Measurements from ENCODE around the gene SUPT4H1.

The SUPT4H1 gene

DNA sequence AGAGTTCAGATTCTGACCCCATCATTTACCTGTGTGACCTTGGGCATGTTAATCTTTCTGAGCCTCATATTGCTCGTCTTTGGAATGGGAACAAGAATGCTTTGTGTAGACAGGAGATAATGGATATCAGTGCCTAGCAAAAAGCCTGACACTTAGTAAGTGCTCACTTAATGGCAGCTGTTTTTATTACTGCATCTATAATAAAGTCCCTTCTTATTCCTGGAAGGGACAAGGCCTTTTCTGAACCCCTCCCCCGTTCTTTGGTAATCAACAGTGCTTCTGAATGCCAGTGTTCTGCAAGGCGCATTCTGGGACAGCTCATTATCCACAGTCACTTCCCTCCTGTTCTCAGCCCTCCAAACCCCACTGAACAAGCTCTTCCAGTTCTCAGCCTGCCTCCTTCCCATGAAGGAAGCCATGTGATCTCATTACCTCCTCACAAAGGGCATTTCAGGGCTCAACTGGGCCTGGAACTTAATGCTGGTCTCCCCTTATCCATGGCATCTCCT, 25.1 kb upstream of the SUPT4H1 start:
- TF ChIP-seq SIN3A (IDR thresholded peaks at IDR 0.05; ENCODE audit: borderline replicate concordance, insufficient read depth, low read length) (no peak), POLR2AphosphoS5 (IDR thresholded peaks at IDR 0.05; ENCODE audit: low read depth, low read length) (no peak)

GRCh38 chr17:58376472-58377000, 24.5 kb upstream of the SUPT4H1 start:
- TF ChIP-seq SIN3A (IDR thresholded peaks at IDR 0.05; ENCODE audit: borderline replicate concordance, insufficient read depth, low read length) (no peak), REST (IDR thresholded peaks at IDR 0.05; ENCODE audit: insufficient read depth in 1 of 2, low read depth in 2 of 2, low read length in 2 of 2) (no peak), FOXP2 (optimal IDR thresholded peaks at IDR 0.05; ENCODE audit: borderline replicate concordance, extremely low read depth, extremely low read length, insufficient read depth) (no peak), TAF1 (IDR thresholded peaks at IDR 0.05; ENCODE audit: borderline replicate concordance, insufficient read depth, low read length) (no peak), POLR2AphosphoS5 (IDR thresholded peaks at IDR 0.05; ENCODE audit: low read depth, low read length) (no peak)

DNA sequence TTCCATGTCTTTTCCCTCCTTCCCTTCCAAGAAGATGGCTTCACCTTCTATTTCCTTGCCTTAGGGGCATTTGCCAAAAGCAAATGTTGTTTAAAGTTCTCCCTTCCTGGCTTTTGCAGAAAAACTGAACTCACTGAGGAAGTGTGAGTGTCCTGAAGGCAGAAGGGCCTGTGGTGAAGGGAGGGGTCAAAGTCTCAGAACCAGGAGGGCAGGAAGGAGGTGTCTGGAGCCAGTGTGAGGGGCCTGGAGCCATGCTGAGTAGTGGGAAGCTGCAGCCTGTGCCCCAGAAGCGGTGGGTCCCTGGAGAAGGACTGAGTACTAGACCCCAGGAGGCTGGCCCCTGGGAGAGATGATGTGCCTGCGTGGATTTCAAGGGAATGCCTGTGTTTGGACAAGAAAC, 23.8 kb upstream of the SUPT4H1 start:
- TF ChIP-seq FOXP2 (optimal IDR thresholded peaks at IDR 0.05; ENCODE audit: borderline replicate concordance, extremely low read depth, extremely low read length, insufficient read depth) = no peak
- TF ChIP-seq TAF1 (IDR thresholded peaks at IDR 0.05; ENCODE audit: borderline replicate concordance, insufficient read depth, low read length) = no peak
- no peak for TF ChIP-seq REST (IDR thresholded peaks at IDR 0.05; ENCODE audit: insufficient read depth in 1 of 2, low read depth in 2 of 2, low read length in 2 of 2)
- no peak for TF ChIP-seq SIN3A (IDR thresholded peaks at IDR 0.05; ENCODE audit: borderline replicate concordance, insufficient read depth, low read length)
- no peak for TF ChIP-seq POLR2AphosphoS5 (IDR thresholded peaks at IDR 0.05; ENCODE audit: low read depth, low read length)

DNA sequence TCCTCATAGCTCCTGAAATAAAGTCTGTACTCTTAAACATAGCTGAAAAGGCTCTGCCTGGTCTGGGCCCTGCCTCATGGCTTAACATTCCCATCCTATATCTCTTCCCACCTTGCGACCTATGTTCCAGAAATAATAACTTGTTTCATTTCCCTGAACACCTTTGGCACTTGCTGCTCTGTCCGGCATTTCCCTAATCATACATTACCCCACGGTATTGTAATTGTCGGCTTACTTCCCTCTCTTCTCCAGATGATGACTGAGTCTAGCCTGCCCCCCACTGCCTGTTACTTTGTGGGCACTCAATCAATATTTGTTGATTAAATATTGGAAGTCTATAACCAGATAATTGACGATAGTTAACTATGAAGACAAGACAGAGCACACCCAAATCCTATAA, 23.3 kb upstream of the SUPT4H1 start:
- no peak for TF ChIP-seq TAF1 (IDR thresholded peaks at IDR 0.05; ENCODE audit: borderline replicate concordance, insufficient read depth, low read length)

DNA sequence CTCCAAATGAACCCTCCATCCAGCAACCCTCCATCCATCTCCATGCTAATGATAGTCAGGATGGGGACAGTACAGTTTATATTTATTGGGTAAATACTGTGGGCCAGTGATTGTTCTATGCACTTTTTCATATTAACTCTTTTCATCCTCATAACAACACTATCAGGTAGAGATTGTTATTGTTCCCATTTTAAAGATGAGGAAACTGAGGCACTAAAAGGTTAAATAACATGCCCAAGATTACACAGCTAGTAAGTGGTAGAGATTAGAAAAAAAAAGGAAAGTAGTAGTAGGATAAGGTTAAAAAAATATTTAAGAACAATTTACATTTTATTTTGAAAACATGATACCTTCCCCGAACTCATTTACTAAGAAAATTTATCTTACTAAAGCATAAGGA, 21.9 kb upstream of the SUPT4H1 start:
- TF ChIP-seq FOXP2 (optimal IDR thresholded peaks at IDR 0.05; ENCODE audit: borderline replicate concordance, extremely low read depth, extremely low read length, insufficient read depth) (no peak), TAF1 (IDR thresholded peaks at IDR 0.05; ENCODE audit: borderline replicate concordance, insufficient read depth, low read length) (no peak), POLR2AphosphoS5 (IDR thresholded peaks at IDR 0.05; ENCODE audit: low read depth, low read length) (no peak), REST (IDR thresholded peaks at IDR 0.05; ENCODE audit: insufficient read depth in 1 of 2, low read depth in 2 of 2, low read length in 2 of 2) (no peak), SIN3A (IDR thresholded peaks at IDR 0.05; ENCODE audit: borderline replicate concordance, insufficient read depth, low read length) (no peak)

GRCh38 chr17:58373003-58373402, 21.0 kb upstream of the SUPT4H1 start:
- TF ChIP-seq FOXP2 (optimal IDR thresholded peaks at IDR 0.05; ENCODE audit: borderline replicate concordance, extremely low read depth, extremely low read length, insufficient read depth) (no peak), REST (IDR thresholded peaks at IDR 0.05; ENCODE audit: insufficient read depth in 1 of 2, low read depth in 2 of 2, low read length in 2 of 2) (no peak), SIN3A (IDR thresholded peaks at IDR 0.05; ENCODE audit: borderline replicate concordance, insufficient read depth, low read length) (no peak), POLR2AphosphoS5 (IDR thresholded peaks at IDR 0.05; ENCODE audit: low read depth, low read length) (no peak), TAF1 (IDR thresholded peaks at IDR 0.05; ENCODE audit: borderline replicate concordance, insufficient read depth, low read length) (no peak)
